ENCODE results near the gene ERC2. TPM values are rescaled to one million over a fixed set of nuclear protein-coding genes. Genes with fewer than 3 reads are reported as not detected.

Gene ERC2
- total RNA-seq, 1 experiment from 2014 or later: 6.3 TPM

- DNase-seq: no peak
- H3K4me3 ChIP-seq: no peak overlapping the region
- no peaks in the 10 kb centered on the region for H3K27me3 ChIP-seq
- H3K9me3 ChIP-seq (replicated peaks): no peaks in the 10 kb centered on the region
- H3K27ac ChIP-seq: no peak overlapping the region
- peaks cover 8% of the 10 kb centered on the region for H3K4me1 ChIP-seq
- H3K36me3 ChIP-seq: no peaks in the 10 kb centered on the region
Measured at GRCh38 chr3:55955891-55956477, 512.3 kb downstream of the ERC2 start.

GRCh38 chr3:55951388-55951787 lies 516.9 kb downstream of the ERC2 start:
- DNase-seq: peak; percentile 62 to 72
- H3K27ac ChIP-seq: peak overlapping the region; percentile 64
- H3K36me3 ChIP-seq: no peaks in the 10 kb centered on the region
- no peaks in the 10 kb centered on the region for H3K9me3 ChIP-seq (replicated peaks)
- H3K4me1 ChIP-seq: peaks cover 28% of the 10 kb centered on the region
- H3K4me3 ChIP-seq: peak overlapping the region; percentile 41
- no peaks in the 10 kb centered on the region for H3K27me3 ChIP-seq

- H3K9me3 ChIP-seq (replicated peaks): no peaks in the 10 kb centered on the region
- peak; percentile 80 to 86 for DNase-seq
- H3K4me1 ChIP-seq: peaks cover 31% of the 10 kb centered on the region
- H3K4me3 ChIP-seq: no peak overlapping the region
- no peaks in the 10 kb centered on the region for H3K27me3 ChIP-seq
- H3K36me3 ChIP-seq: no peaks in the 10 kb centered on the region
- H3K27ac ChIP-seq: peak overlapping the region; percentile 6; the same call in 1 of the 2 replicates
Measured at GRCh38 chr3:55947406-55947805, 520.9 kb downstream of the ERC2 start.

GRCh38 chr3:55946574-55947160 lies 521.6 kb downstream of the ERC2 start:
- no peaks in the 10 kb centered on the region for H3K9me3 ChIP-seq (replicated peaks)
- H3K4me3 ChIP-seq: no peak overlapping the region

GRCh38 chr3:55942868-55943267 lies 525.4 kb downstream of the ERC2 start:
- H3K27ac ChIP-seq: no peak overlapping the region
- no peaks in the 10 kb centered on the region for H3K27me3 ChIP-seq
- peaks cover 15% of the 10 kb centered on the region for H3K4me1 ChIP-seq
- no peaks in the 10 kb centered on the region for H3K36me3 ChIP-seq
- H3K4me3 ChIP-seq: no peak overlapping the region
- no peaks in the 10 kb centered on the region for H3K9me3 ChIP-seq (replicated peaks)
- DNase-seq: no peak

More at GRCh38 chr3:55946574-55947160, 521.6 kb downstream of the ERC2 start:
- Histone ChIP-seq H3K36me3 (no peaks in the 10 kb centered on the region), H3K27ac (0 out of 2 replicates have a peak overlapping the region, but pooled peaks have one; percentile 6), H3K4me1 (peaks cover 30% of the 10 kb centered on the region), H3K27me3 (no peaks in the 10 kb centered on the region)
- no peak for DNase-seq

- DNase-seq: no peak
- no peaks in the 10 kb centered on the region for H3K4me1 ChIP-seq
- no peaks in the 10 kb centered on the region for H3K27me3 ChIP-seq
- no peaks in the 10 kb centered on the region for H3K36me3 ChIP-seq
- no peak overlapping the region for H3K4me3 ChIP-seq
- no peak overlapping the region for H3K27ac ChIP-seq
- H3K9me3 ChIP-seq (replicated peaks): no peaks in the 10 kb centered on the region
Measured at GRCh38 chr3:55939287-55939686, 529.0 kb downstream of the ERC2 start.

GRCh38 chr3:55937301-55937700 lies 531.0 kb downstream of the ERC2 start:
- Histone ChIP-seq H3K4me3 (no peak overlapping the region), H3K9me3 (replicated peaks) (no peaks in the 10 kb centered on the region), H3K27me3 (no peaks in the 10 kb centered on the region), H3K27ac (no peak overlapping the region), H3K36me3 (no peaks in the 10 kb centered on the region), H3K4me1 (no peaks in the 10 kb centered on the region)
- DNase-seq: no peak

GRCh38 chr3:55936549-55937052 lies 531.7 kb downstream of the ERC2 start:
- Histone ChIP-seq H3K4me3 (no peak overlapping the region), H3K4me1 (no peaks in the 10 kb centered on the region), H3K36me3 (no peaks in the 10 kb centered on the region), H3K27me3 (no peaks in the 10 kb centered on the region), H3K27ac (no peak overlapping the region), H3K9me3 (replicated peaks) (no peaks in the 10 kb centered on the region)
- no peak for DNase-seq

- H3K36me3 ChIP-seq: no peaks in the 10 kb centered on the region
Measured at GRCh38 chr3:55935241-55935640, 533.0 kb downstream of the ERC2 start.

GRCh38 chr3:55934771-55935170 lies 533.5 kb downstream of the ERC2 start:
- Histone ChIP-seq H3K27ac (no peak overlapping the region), H3K36me3 (no peaks in the 10 kb centered on the region), H3K9me3 (replicated peaks) (no peaks in the 10 kb centered on the region), H3K4me3 (no peak overlapping the region), H3K27me3 (no peaks in the 10 kb centered on the region), H3K4me1 (no peaks in the 10 kb centered on the region)
- no peak for DNase-seq

More at GRCh38 chr3:55935241-55935640, 533.0 kb downstream of the ERC2 start:
- no peak for DNase-seq
- no peaks in the 10 kb centered on the region for H3K27me3 ChIP-seq
- H3K4me1 ChIP-seq: no peaks in the 10 kb centered on the region
- H3K27ac ChIP-seq: no peak overlapping the region
- H3K4me3 ChIP-seq: no peak overlapping the region
- no peaks in the 10 kb centered on the region for H3K9me3 ChIP-seq (replicated peaks)

GRCh38 chr3:55929154-55929869 lies 539.0 kb downstream of the ERC2 start:
- no peak overlapping the region for H3K4me3 ChIP-seq
- DNase-seq: no peak
- no peaks in the 10 kb centered on the region for H3K9me3 ChIP-seq (replicated peaks)
- H3K36me3 ChIP-seq: no peaks in the 10 kb centered on the region
- no peaks in the 10 kb centered on the region for H3K4me1 ChIP-seq
- no peaks in the 10 kb centered on the region for H3K27me3 ChIP-seq
- H3K27ac ChIP-seq: no peak overlapping the region

GRCh38 chr3:55923626-55924025 lies 544.6 kb downstream of the ERC2 start:
- Histone ChIP-seq H3K4me3 (no peak overlapping the region), H3K4me1 (no peaks in the 10 kb centered on the region), H3K36me3 (no peaks in the 10 kb centered on the region), H3K9me3 (replicated peaks) (no peaks in the 10 kb centered on the region), H3K27ac (no peak overlapping the region), H3K27me3 (no peaks in the 10 kb centered on the region)
- no peak for DNase-seq

- Histone ChIP-seq H3K9me3 (replicated peaks) (no peaks in the 10 kb centered on the region), H3K27me3 (no peaks in the 10 kb centered on the region), H3K4me3 (no peak overlapping the region), H3K27ac (no peak overlapping the region), H3K4me1 (no peaks in the 10 kb centered on the region), H3K36me3 (no peaks in the 10 kb centered on the region)
- DNase-seq: no peak
Measured at GRCh38 chr3:55923207-55923606, 545.1 kb downstream of the ERC2 start.

GRCh38 chr3:55912880-55913279 lies 555.4 kb downstream of the ERC2 start:
- H3K4me3 ChIP-seq: no peak overlapping the region
- no peak for DNase-seq

GRCh38 chr3:55911266-55911665 lies 557.0 kb downstream of the ERC2 start:
- H3K4me3 ChIP-seq: no peak overlapping the region
- DNase-seq: peak in 1 of 2 experiments; percentile 8
- H3K9me3 ChIP-seq (replicated peaks): no peaks in the 10 kb centered on the region
- no peaks in the 10 kb centered on the region for H3K36me3 ChIP-seq
- H3K27me3 ChIP-seq: no peaks in the 10 kb centered on the region
- H3K27ac ChIP-seq: no peak overlapping the region
- H3K4me1 ChIP-seq: peaks cover 2% of the 10 kb centered on the region; the same call in 1 of the 2 replicates

More at GRCh38 chr3:55912880-55913279, 555.4 kb downstream of the ERC2 start:
- no peak overlapping the region for H3K27ac ChIP-seq
- no peaks in the 10 kb centered on the region for H3K27me3 ChIP-seq
- H3K4me1 ChIP-seq: peaks cover 2% of the 10 kb centered on the region; the same call in 1 of the 2 replicates
- no peaks in the 10 kb centered on the region for H3K36me3 ChIP-seq
- no peaks in the 10 kb centered on the region for H3K9me3 ChIP-seq (replicated peaks)
